Measurements from ENCODE around the gene NAA10.
"Not testable (repeated sequence)": the region's sequence is repeated elsewhere in the genome, so short reads cannot be mapped to it uniquely, and the experiment has no call there.

The NAA10 gene

GRCh38 chrX:153934762-153935325 lies at the start of gene NAA10:
TSS of gene NAA10 (minus strand) at chrX:153935037. CDS start at chrX:153934904, 133 bp downstream.
- H3K27ac ChIP-seq: peak within 1 kb of the TSS; percentile 96
- TF ChIP-seq CTCF (conservative IDR thresholded peaks at IDR 0.05) (no peak), ZFX (IDR thresholded peaks at IDR 0.05) (peak; percentile 62)

DNA sequence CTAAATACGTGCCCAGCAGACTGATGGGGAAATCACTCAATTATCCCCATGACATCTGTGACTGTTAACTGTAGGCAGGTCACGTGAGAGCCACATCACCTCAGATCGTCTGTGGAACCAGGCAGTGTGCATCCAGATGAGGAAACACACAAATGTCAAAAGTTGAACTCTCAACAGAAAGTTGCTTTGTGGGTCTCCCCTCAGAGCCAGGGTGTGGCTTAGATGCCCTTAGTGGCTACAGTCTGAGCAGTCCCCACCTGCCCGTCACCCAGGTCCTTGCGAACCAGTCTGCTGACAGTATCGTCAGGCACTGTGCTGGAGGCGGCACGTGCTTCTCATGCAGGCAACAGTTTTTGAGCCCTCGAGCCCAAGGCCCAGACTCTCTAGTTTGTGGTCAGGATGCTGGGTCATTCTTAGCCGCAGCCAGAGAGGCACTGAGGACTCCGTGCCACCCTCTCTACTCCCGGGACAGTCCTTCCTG lies 48.5 kb upstream of the NAA10 start:
- TF ChIP-seq CTCF (conservative IDR thresholded peaks at IDR 0.05) (no peak), ZFX (IDR thresholded peaks at IDR 0.05) (no peak)
- H3K27ac ChIP-seq: no peak overlapping the region

- no peak for TF ChIP-seq ZFX (IDR thresholded peaks at IDR 0.05)
Measured at GRCh38 chrX:153981771-153982533, 47.1 kb upstream of the NAA10 start.

GRCh38 chrX:153981231-153981630 lies 46.4 kb upstream of the NAA10 start:
- no peak overlapping the region for H3K27ac ChIP-seq
- TF ChIP-seq ZFX (IDR thresholded peaks at IDR 0.05): no peak

More at GRCh38 chrX:153981771-153982533, 47.1 kb upstream of the NAA10 start:
- no peak overlapping the region for H3K27ac ChIP-seq

- not testable (repeated sequence) for H3K27ac ChIP-seq
Measured at GRCh38 chrX:153980394-153980793, 45.6 kb upstream of the NAA10 start.

GRCh38 chrX:153974726-153975286 lies 40.0 kb upstream of the NAA10 start:
- H3K27ac ChIP-seq: peak overlapping the region; percentile 100
- TF ChIP-seq ZFX (IDR thresholded peaks at IDR 0.05) (no peak), CTCF (conservative IDR thresholded peaks at IDR 0.05) (no peak)

- peak overlapping the region; percentile 100 for H3K27ac ChIP-seq
- no peak for TF ChIP-seq ZFX (IDR thresholded peaks at IDR 0.05)
- no peak for TF ChIP-seq CTCF (conservative IDR thresholded peaks at IDR 0.05)
Measured at GRCh38 chrX:153974003-153974725, 39.3 kb upstream of the NAA10 start.

DNA sequence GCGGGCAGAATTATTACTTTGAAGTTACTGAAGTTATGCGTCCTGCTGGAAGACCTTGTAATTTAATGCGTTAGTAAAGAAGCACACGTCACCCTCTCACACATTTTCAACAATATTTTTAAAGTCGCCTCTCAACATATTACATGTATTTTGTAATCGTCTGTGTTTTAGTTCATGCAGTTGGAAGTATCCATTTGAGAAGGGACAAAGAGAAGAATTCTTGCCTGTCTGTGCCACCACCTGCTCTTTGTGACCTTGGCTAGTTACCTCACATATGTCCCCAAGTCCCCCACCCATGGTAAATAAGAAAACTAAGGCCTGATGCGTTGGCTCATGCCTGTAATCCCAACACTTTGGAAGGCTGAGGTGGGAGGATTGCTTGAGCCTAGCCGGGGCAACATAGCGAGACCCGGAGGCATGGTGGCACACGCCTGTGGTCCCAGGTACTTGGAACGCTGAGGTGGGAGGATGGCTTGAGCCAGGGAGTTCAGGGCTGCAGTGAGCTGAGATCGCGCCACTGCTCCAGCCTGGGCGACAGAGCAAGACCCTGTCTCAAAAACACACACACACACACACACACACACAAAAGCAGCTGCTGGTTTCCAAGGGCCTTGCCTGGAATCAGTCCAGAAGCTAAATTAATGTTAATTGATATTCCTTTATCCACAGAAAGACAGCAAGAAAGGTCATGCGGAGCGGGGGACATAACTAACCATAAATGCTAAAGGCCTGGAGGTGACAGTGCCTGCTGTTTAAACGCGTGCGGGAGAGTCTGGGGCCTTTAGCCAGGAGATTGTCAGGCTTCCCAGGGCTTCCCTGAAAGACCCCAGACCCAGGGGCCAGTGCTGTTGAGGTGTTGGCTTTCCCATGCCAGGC lies 38.5 kb upstream of the NAA10 start:
- no peak for TF ChIP-seq ZFX (IDR thresholded peaks at IDR 0.05)
- no peak for TF ChIP-seq CTCF (conservative IDR thresholded peaks at IDR 0.05)
- peak overlapping the region; percentile 100 for H3K27ac ChIP-seq

Measured in C4-2B (cell line).